Adrenal gland (tissue), 12 donors: Measurements from ENCODE around the gene MBD3. TPM values are rescaled to one million over a fixed set of nuclear protein-coding genes. Genes with fewer than 3 reads are reported as not detected.

Experiments
- DNase-seq, 7 donors: peaks; one replicate each; pipeline ENCODE4 v3.0.0-alpha.2; 2019 to 2020
- H3K27ac ChIP-seq, 5 donors: fragments of 200-600 bp; sonication (generic) in 4 of 5; 1 replicate in 3 of 5; 2 replicates in 2 of 5; pipeline versions ENCODE4 v1.5.1 to v1.8.0; 2016 to 2020; ENCODE audit warnings: mild to moderate bottlenecking in 1 of 5
- H3K27me3 ChIP-seq: fragments of 200-600 bp; 2 replicates; pipeline ENCODE4 v1.8.0; 2021
- H3K36me3 ChIP-seq, 2 donors: fragments of 200-600 bp; replicated peaks in 1 of 2; 1 replicate in 1 of 2; 2 replicates in 1 of 2; pipeline versions ENCODE4 v1.5.1 to v1.8.0; 2018 to 2022
- H3K4me1 ChIP-seq, 2 donors: fragments of 200-600 bp; replicated peaks in 1 of 2; 1 replicate in 1 of 2; 2 replicates in 1 of 2; pipeline versions ENCODE4 v1.5.1 to v1.8.0; 2018 to 2021
- H3K4me3 ChIP-seq, 4 donors: fragments of 200-600 bp; sonication (generic) in 3 of 4; one replicate each; pipeline ENCODE4 v1.5.1; 2016 to 2018
- H3K9me3 ChIP-seq, 3 donors: fragments of 200-600 bp; sonication (generic) in 1 of 3; replicated peaks in 1 of 3; 1 replicate in 2 of 3; 2 replicates in 1 of 3; pipeline versions ENCODE4 v1.5.1 to v1.8.0; 2016 to 2021
- CTCF ChIP-seq, 6 experiments: fragments of 450-650 bp in 4 of 6; fragments of 200-600 bp in 2 of 6; sonication (generic) in 1 of 6; IDR thresholded peaks; 1 replicate in 5 of 6; 2 replicates in 1 of 6; pipeline versions ENCODE4 v1.5.1 to v1.8.0; 2016 to 2021; ENCODE audit warnings: antibody characterized with exemption in 6 of 6, mild to moderate bottlenecking in 2 of 6, moderate library complexity in 1 of 6
- POLR2A ChIP-seq, 2 donors: fragments of 450-650 bp; IDR thresholded peaks; one replicate each; pipeline ENCODE4 v1.6.1; 2017; ENCODE audit warnings: antibody characterized with exemption in 2 of 2, mild to moderate bottlenecking in 2 of 2, moderate library complexity in 1 of 2
- whole genome bisulfite sequencing, 4 donors: extraction: QIAGEN DNeasy Blood & Tissue Kit in 2 of 4; methylation state at CpG; one replicate each; pipeline versions ENCODE4 v1.1.5 to v1.1.7; 2013 to 2017; 5-methylcytosine and 5-hydroxymethylcytosine counted together
- intact Hi-C, 2 donors: fragments of 100-400 bp; cut with DNase I; formaldehyde crosslinking; loops; one replicate each; pipeline versions ENCODE4 v1.14.1 to v1.15.0; 2022 to 2023
- polyA plus RNA-seq, 3 donors: library from polyadenylated mRNA; stranded (reverse); fragments of 200-250 nt in 2 of 3; fragments of 350-450 nt in 1 of 3; fragmentation: Illumina TruSeq in 1 of 3; extraction: RNeasy Lipid Tissue Mini Kit (QIAGEN cat#74804) in 1 of 3; gene quantifications; one replicate each; pipeline ENCODE4 v1.2.3, GENCODE V29; 2013 to 2014
- total RNA-seq, 9 donors: library from RNA; depleted of rRNA in 4 of 9; stranded (reverse); fragments of >200 nt in 4 of 9; fragments of 120-200 nt in 1 of 9; fragmentation: NEBNext Ultra II Directional in 1 of 9; extraction: Animal tissue kit (Norgen Biotek cat#: 25700) in 1 of 9; gene quantifications; one replicate each; pipeline versions ENCODE4 v1.1.0 to v1.2.4, GENCODE V29; 2013 to 2023
- donor health status: healthy with polysubstance abuse.
- donor health status: Bipolar disorder and iron deficiency.
- donor health status: DM: yes; HTN: yes; CAD: no.
- donor health status: DM: no; HTN: no; CAD: no.
- donor health status: DM: no; HTN: no; CAD: no.
- donor health status: DM: yes; HTN: yes; CAD: no.

MBD3 gene
- total and polyA plus RNA-seq, 12 donors, result 3.5 to 221 (median 94.0) TPM

DNA sequence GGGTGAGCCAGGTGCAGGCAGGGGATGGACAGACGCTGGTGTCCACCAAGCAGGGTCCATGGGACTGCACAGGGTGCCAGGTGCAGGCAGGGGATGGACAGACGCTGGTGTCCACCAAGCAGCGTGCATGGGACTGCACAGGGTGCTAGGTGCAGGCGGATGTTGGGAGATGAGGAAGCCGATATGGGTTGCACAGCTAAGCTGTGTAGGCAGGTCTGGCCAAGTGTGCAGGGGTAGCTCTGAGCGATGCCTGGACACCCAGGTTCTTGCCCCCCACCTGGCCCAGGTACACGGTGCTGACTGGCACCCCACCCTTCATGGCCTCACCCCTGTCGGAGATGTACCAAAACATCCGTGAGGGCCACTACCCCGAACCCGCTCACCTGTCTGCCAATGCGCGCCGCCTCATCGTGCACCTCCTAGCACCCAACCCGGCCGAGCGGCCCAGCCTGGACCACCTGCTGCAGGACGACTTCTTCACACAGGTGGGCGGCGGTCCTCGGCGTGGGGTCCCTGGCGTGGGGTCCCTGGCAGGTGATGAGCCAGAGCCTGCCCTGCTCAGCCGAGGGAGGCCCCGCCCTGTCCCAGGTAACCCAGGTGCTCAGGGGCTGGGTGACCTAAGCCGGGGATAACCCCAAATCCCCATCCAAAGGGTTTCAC, 64.9 kb downstream of the MBD3 start:
- DNase-seq, result no peak
- no peaks in the 10 kb centered on the region for H3K9me3 ChIP-seq
- H3K27me3 ChIP-seq, result peaks cover 51% of the 10 kb centered on the region
- no peaks in the 10 kb centered on the region for H3K36me3 ChIP-seq
- no peak overlapping the region for H3K27ac ChIP-seq
- no peaks in the 10 kb centered on the region for H3K4me1 ChIP-seq
- intact Hi-C loops, result no loop called here
- H3K4me3 ChIP-seq, result no peak overlapping the region
- no peak for TF ChIP-seq POLR2A (IDR thresholded peaks at IDR 0.05)
- TF ChIP-seq CTCF (IDR thresholded peaks at IDR 0.05), result no peak
- WGBS, 4 donors, result 65 to 80% (median 74%) methylated on average over 18 to 27 of the region's 27 CpGs

DNA sequence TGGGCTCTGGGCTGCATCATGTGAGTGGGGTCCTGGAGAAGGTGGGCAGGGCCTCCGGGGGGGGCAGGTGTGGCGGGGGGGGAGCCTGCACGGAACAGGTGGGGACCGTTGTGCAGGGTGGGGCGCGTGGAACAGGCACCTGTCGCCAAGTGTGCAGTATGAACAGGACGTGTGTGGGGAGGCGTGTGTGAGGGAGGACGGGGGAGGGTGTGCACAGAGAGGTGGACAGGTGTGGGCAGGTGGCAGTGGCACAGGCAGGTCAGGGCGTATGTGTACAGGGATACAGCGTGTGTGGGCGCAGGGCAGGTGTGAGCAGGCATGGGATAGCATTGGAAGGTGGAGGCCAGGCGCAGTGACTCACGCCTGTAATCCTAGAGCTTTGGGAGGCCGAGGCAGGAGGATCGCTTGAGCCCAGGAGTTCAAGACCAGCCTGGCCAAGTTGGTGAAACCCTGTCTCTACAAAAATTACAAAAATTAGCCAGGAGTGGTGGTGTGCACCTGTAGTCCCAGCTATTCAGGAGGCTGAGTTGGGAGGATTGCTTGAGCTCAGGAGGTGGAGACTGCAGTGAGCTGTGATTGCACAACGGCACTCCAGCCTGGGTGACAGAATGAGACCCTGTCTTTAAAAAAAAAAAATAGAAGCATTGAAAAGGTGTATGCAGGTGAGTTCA, 65.6 kb downstream of the MBD3 start:
- DNase-seq, result no peak
- Histone ChIP-seq H3K27ac (no peak overlapping the region), H3K27me3 (peaks cover 51% of the 10 kb centered on the region), H3K4me1 (no peaks in the 10 kb centered on the region), H3K36me3 (no peaks in the 10 kb centered on the region), H3K9me3 (no peaks in the 10 kb centered on the region), H3K4me3 (no peak overlapping the region)
- WGBS, 4 donors, result 72 to 85% (median 79%) methylated on average over 15 to 18 of the region's 18 CpGs
- intact Hi-C loops, result no loop called here
- no peak for TF ChIP-seq CTCF (IDR thresholded peaks at IDR 0.05)
- no peak for TF ChIP-seq POLR2A (IDR thresholded peaks at IDR 0.05)

GRCh38 chr19:1526066-1526778, 66.4 kb downstream of the MBD3 start:
- H3K27me3 ChIP-seq, result peaks cover 51% of the 10 kb centered on the region
- no peaks in the 10 kb centered on the region for H3K36me3 ChIP-seq
- no peak for DNase-seq
- no peaks in the 10 kb centered on the region for H3K4me1 ChIP-seq
- H3K9me3 ChIP-seq, result no peaks in the 10 kb centered on the region
- WGBS, 4 donors, result 74 to 82% (median 78%) methylated on average over 24 to 33 of the region's 33 CpGs; no CpG with 5 or more reads in 1 of the 4 donors
- intact Hi-C loops, result no loop called here
- no peak overlapping the region for H3K27ac ChIP-seq
- TF ChIP-seq POLR2A (IDR thresholded peaks at IDR 0.05), result no peak
- TF ChIP-seq CTCF (IDR thresholded peaks at IDR 0.05), result no peak
- no peak overlapping the region for H3K4me3 ChIP-seq

DNA sequence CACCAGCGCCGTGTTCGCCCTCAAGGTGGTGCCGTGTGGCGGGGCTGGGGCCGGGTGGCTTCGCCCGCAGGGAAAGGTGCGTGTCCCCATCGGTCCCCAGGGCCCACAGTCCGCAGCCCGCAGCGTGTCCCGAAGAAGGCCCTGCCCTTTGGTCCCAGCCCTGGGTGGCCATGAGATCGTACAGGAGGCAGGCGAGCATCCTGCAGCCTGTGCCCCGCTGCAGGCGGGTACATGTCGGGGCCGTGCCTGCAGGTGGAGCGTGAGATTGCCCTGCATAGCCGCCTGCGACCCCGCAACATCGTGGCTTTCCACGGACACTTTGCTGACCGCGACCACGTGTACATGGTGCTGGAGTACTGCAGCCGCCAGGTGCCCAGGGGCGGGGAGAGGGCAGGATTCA, 67.3 kb downstream of the MBD3 start:
- intact Hi-C loops, result no loop called here
- Histone ChIP-seq H3K27me3 (peaks cover 51% of the 10 kb centered on the region), H3K9me3 (no peaks in the 10 kb centered on the region), H3K27ac (no peak overlapping the region), H3K4me3 (no peak overlapping the region), H3K4me1 (no peaks in the 10 kb centered on the region), H3K36me3 (no peaks in the 10 kb centered on the region)
- DNase-seq, result no peak
- WGBS, 4 donors, result 63 to 66% (median 63%) methylated on average over 9 to 31 of the region's 31 CpGs
- TF ChIP-seq CTCF (IDR thresholded peaks at IDR 0.05) (no peak), POLR2A (IDR thresholded peaks at IDR 0.05) (no peak)
